Activated gamma-delta T cell (primary cell): ENCODE measurements around the gene SLC5A10.

Source experiments
- DNase-seq: peaks from one replicate; lab custom pipeline; 2025; lab: John Stamatoyannopoulos, UW

Gene SLC5A10

GRCh38 chr17:18984273-18985114, 32.5 kb downstream of the SLC5A10 start:
- DNase-seq, result no peak

- no peak for DNase-seq
Measured at GRCh38 chr17:18985475-18985874, 33.5 kb downstream of the SLC5A10 start.

DNA sequence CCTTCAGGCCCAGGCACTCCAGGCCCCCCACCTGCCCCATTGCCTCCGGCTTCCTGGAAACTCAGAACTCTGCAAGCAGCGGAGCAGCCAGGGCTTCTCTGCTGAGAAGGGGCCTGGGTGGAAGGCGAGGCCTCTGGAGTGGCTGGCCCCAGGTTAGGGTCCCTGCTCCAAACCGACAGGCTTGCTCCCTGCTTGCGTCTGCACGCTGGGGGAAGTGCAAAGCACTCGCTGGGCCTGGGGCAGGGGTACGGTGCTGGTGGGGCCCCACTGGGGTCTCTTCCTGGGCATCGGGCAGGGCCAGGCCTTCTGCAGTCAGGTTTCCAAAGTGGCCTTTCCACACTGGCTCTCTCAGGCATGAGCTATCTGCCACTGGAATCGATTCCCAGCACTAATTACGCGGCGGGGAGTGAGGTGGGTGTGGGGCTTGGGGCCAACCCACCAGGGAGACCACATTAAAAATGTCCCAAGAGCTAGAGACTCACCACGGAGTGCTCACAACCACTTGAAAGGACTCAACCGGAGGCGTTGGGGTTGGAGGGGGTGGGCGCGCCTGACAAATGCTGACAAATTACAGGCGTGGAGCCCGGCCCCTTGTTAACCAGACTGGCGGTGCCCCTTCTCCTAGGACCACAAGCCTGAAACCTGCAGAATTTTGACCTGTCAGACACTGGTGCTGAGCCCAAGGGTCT, 34.7 kb downstream of the SLC5A10 start:
- DNase-seq, result no peak

GRCh38 chr17:18987230-18987610, 35.3 kb downstream of the SLC5A10 start:
- no peak for DNase-seq

GRCh38 chr17:18987862-18988545, 36.0 kb downstream of the SLC5A10 start:
- no peak for DNase-seq

- DNase-seq, result no peak
Measured at GRCh38 chr17:18988546-18989173, 36.7 kb downstream of the SLC5A10 start.

GRCh38 chr17:18990331-18990730, 38.4 kb downstream of the SLC5A10 start:
- no peak for DNase-seq

- DNase-seq, result no peak
Measured at GRCh38 chr17:18991531-18992315, 39.8 kb downstream of the SLC5A10 start.

- peak; percentile 44 for DNase-seq
Measured at GRCh38 chr17:18992454-18993130, 40.6 kb downstream of the SLC5A10 start.

DNA sequence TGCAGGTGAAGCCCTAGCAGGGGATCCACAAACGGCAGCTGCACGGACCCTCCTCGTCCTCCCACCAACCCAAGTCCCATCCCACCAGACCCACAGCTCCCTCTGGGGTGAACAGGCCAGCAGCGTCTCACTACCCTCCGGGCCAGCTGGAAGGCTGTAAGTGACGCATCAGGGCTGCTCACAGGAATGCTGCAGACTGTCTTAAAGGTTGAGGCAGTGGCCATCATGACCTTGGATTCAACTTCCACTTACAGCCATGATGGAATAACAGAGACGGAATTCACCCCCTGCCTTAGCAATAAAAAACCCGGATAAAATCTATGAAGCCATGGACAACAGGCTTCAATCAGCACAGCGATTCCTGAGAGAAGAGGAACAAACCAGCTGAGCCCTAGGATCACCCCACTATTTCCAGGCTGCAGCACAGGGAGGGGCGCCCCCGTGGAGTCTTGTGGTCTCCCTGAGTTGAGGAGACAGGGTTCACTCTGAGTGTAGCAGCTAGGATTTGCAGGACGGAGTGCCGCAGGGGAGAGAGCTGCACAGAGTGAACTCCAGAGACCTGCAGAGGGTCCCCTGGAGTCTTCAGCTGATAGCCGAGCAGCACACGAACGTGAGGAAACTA, 42.1 kb downstream of the SLC5A10 start:
- no peak for DNase-seq

DNA sequence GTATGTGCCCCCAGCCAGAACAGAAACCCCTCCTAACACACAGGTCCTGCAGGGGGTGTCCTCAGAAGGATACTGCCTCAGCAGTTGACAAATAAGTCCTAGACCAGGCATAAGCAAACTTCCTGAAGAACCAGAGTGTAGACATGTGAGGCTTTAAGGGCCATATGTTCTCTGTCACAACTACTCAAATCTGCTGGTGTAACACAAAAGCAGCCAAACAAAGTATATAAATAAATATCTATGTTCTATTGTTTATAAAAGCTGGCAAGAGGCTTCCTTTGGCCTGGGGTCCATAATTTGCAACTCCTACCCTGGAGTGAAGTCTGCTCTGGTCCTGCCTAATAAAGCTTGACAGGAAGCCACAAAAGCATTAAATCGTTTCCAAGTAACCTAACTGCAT, 42.7 kb downstream of the SLC5A10 start:
- DNase-seq, result no peak

DNA sequence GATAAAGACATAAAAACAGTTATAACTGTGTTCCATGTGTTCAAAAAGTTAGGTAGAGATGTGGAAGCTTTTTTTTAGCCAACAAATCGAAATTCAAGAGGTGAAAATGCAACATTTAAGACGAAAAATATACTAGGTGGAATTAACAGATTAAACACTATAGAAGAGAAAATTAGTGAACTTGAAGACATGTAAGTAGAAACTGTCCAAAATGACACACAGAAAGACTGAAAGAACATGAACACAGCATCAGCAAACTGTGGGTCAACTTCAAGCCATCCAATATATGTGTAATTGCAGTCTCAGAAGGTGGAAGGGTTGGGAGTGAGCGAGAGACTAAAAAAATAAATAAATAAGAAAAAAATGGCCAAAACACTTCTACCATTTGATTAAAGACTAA, 43.3 kb downstream of the SLC5A10 start:
- DNase-seq, result no peak

- no peak for DNase-seq
Measured at GRCh38 chr17:18996458-18996857, 44.5 kb downstream of the SLC5A10 start.

DNA sequence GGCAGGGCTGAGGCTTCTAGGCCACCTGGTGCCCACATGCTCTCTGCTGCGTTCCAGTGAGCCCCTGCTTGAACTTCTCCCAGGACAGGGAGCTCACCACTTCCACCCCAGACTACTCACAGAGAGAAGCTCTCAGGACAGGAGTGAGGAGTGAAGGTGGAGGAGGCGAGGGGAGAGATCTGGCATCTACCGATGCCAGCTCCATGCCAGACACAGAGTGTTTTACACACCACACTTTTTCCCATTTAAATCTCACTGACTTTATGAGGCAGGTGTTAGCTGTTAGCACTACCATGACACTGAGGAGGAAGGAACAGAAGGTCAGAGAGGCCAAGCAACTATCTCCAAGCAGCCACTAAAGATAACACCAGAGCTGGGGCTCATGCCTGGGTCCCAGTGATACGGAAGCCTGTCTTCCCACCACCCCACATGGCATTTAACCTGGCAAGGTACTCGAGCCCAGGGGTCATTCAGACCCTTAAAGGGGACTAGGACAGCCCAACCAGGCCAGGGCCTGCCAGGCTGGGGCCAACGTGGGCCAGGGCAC, 45.8 kb downstream of the SLC5A10 start:
- no peak for DNase-seq

DNA sequence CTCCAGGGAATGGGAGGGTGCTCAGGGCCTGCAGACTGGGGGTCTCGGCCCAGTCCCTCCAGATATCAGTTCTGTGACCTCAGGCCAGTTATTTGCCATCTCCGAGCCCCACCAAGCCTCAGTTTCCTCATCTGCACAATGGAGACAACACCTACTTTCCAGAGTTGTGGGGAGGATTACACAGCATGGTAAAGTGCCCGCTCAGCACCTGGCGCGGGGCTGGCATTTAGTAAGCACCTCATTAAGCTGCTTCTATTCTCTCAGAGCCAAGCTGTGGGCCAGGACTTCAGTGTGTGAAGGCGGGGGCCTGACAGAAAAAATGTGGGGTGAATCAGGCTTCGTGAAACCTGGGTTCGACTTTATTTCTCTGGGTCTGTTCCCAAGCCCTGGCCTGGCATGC, 47.4 kb downstream of the SLC5A10 start:
- no peak for DNase-seq

DNA sequence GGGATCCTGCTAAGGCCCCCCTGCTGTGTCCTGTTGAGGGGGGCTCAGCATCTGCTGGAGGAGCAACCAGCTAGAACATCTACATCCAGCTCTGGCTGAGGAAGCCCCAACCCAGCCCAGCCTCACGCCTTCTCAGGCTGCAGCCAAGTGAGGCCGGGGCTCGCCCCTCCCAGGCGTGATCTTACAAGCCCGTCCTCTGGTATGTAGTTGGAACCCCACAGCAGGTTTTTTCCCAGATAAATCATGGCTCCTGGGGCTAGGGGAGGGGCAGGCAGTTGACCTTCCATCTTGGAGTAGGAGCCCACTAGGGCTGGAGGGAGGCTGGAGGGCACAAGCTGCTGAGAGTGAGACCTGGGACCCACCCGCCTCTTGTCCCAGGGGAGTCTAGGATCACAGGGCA, 47.9 kb downstream of the SLC5A10 start:
- no peak for DNase-seq

DNA sequence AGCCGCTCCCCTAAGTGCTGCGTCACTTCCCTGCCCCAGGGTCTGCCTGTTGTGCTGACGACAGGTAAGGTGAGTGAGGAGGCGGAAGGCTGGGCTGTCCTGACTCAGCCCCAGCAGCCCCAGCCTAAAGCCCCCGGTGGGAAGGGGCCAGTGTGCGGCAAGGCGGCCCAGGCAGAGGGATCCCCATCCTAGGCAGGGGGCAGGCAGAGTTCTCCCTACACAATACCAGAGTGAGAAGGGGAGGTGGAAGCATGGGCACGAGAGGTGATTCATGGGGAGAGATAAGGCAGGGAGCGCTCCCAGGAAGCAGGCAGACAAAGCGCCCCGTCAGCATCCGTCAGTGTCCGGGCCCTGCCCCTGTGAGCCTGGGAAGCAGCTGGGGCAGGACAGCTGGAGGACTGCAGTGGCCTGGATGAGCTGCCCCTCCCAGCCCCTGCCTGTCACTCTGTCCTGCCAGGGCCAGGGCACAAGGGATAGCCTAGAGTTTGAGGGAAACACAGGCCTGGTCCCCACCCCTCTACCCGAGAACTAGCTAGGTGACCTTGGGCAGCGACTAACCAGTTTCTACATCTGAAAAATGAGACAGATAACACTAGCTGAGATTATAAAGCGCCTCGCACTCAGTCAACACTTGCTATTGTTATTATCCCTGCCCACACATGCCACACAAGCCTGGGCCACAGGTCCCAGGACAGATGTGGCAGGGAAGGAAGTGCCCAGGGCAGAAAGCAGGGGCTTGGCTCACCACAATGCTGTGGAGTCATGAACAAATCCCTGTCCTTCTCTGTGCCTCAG, 48.8 kb downstream of the SLC5A10 start:
- no peak for DNase-seq

DNA sequence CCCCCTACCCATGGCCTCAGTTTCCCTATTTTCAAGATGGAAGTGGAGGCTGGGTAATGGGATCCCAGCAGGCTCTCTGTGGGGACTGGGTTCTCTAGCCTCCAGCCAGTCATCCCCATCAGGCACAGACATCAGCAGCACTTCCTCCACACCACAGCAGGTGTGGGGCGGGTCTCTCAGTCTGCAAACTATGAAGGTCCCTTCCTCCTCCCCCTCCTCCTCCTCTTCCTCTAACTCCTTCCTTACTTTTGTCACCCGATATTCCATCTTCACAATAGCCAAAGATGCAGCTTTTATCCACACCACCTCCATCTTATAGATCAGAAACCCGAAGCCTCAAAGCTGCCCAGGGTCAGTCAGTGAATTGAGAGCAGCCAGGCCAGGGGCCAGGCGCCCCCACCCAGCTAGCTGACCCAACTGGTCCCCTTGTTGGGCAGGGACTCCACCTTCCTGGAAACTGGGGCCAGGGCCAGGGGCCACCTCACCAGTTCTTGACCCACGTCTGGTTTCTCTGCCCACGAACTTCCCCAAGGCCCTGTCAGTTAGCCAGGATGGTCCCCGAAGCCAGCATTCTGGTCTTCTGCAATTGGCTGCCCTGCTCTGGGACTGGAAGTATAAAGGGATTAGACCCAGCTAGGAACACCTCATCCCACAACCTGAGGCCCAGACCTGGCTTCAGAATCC, 50.1 kb downstream of the SLC5A10 start:
- DNase-seq, result no peak
